Measurements from ENCODE around the gene CHD6.

DNA sequence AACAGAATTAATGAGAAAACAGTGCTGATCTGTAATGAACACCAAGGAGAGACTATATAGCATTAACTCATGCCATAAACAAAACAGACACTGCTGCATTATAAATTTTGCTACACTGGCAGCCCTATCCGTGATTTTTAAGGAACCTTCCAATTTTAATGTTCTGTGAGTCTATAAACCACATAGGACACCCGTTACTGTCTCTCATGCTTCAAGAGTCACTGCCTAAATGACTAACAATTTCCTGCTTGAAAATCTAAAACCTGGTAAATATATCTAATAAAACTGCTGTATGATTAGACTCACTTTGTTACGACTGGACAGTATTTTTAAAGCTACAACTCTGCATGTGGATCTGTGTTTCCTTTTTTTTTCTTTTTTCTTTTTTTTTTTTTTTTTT, 8.7 kb downstream of the CHD6 start:
- TF ChIP-seq YY1 (IDR thresholded peaks at IDR 0.05; ENCODE audit: insufficient read depth, insufficient read length) (no peak), ZNF274 (IDR thresholded peaks at IDR 0.05; ENCODE audit: low read depth, low read length) (no peak), SUZ12 (IDR thresholded peaks at IDR 0.05; ENCODE audit: extremely low read depth, insufficient read depth, insufficient read length) (no peak)

Measured in NT2/D1 (cell line).